Vagina (tissue), 2 donors: ENCODE results near the gene TSTD1. TPM values are rescaled to one million over a fixed set of nuclear protein-coding genes. Genes with fewer than 3 reads are reported as not detected.

ENCODE experiments used
- DNase-seq, 2 donors: peaks; one replicate each; pipeline ENCODE4 v3.0.0-alpha.2; 2017; ENCODE audit errors: extremely low spot score in 2 of 2
- H3K27ac ChIP-seq: fragments of 200-600 bp; sonication (generic); one replicate; pipeline ENCODE4 v1.5.1; 2019
- H3K27me3 ChIP-seq: fragments of 200-600 bp; sonication (generic); one replicate; pipeline ENCODE4 v1.5.1; 2019
- H3K36me3 ChIP-seq, 2 donors: fragments of 200-600 bp; sonication (generic); one replicate each; pipeline ENCODE4 v1.5.1; 2017 to 2019
- H3K4me1 ChIP-seq: fragments of 200-600 bp; sonication (generic); one replicate; pipeline ENCODE4 v1.5.1; 2019
- H3K4me3 ChIP-seq, 2 donors: fragments of 200-600 bp; sonication (generic); 1 replicate in 1 of 2; 2 replicates in 1 of 2; pipeline ENCODE4 v1.5.1; 2016 to 2019
- H3K9me3 ChIP-seq: fragments of 200-600 bp; sonication (generic); one replicate; pipeline ENCODE4 v1.5.1; 2019
- CTCF ChIP-seq, 3 experiments: fragments of 450-650 bp in 2 of 3; fragments of 200-600 bp in 1 of 3; sonication (generic) in 1 of 3; IDR thresholded peaks; one replicate each; pipeline ENCODE4 v1.5.1; 2017 to 2019; ENCODE audit warnings: antibody characterized with exemption in 3 of 3, mild to moderate bottlenecking in 2 of 3, moderate library complexity in 2 of 3
- POLR2A ChIP-seq, 2 donors: fragments of 450-650 bp; IDR thresholded peaks; one replicate each; pipeline ENCODE4 v1.6.1; 2017; ENCODE audit warnings: antibody characterized with exemption in 2 of 2, mild to moderate bottlenecking in 2 of 2, moderate library complexity in 2 of 2
- POLR2AphosphoS5 ChIP-seq, 2 donors: sonication (generic); formaldehyde crosslinking; IDR thresholded peaks; one replicate each; pipeline ENCODE4 v1.9.0; 2017; ENCODE audit warnings: antibody characterized with exemption in 2 of 2, mild to moderate bottlenecking in 2 of 2, low read depth in 1 of 2; ENCODE audit not compliant: insufficient read depth in 1 of 2
- intact Hi-C: fragments of 100-400 bp; cut with DNase I; formaldehyde crosslinking; loops from one replicate; pipeline ENCODE4 v1.15.1; 2023
- total RNA-seq: library from RNA; depleted of rRNA; stranded (reverse); fragments of >200 nt; gene quantifications from one replicate; pipeline ENCODE4 v1.2.3, GENCODE V29; 2016

Gene TSTD1
- total RNA-seq, 1 donor from 2014 or later, result 44.7 TPM

GRCh38 chr1:161045736-161046604 is 7.2 kb upstream of the TSTD1 start, which contains the start of gene USF1:
USF1 (minus strand) TSS chr1:161045977; CDS start chr1:161043275, 2,702 bp downstream.
- Histone ChIP-seq H3K27ac (peak within 1 kb of the TSS; percentile 95), H3K4me1 (peaks cover 23% of the 10 kb centered on the region), H3K27me3 (no peaks in the 10 kb centered on the region), H3K9me3 (no peaks in the 10 kb centered on the region), H3K4me3 (peak within 1 kb of the TSS; percentile 66 to 79), H3K36me3 (peaks cover 0 to 23% of the 10 kb centered on the region in 2 donors)
- peak in 1 of 2 donors; percentile 96 for DNase-seq
- TF ChIP-seq POLR2AphosphoS5 (IDR thresholded peaks at IDR 0.05; ENCODE audit: insufficient read depth in 1 of 2, low read depth in 1 of 2), result peak; percentile 90 to 98
- no peak for TF ChIP-seq CTCF (IDR thresholded peaks at IDR 0.05)
- TF ChIP-seq POLR2A (IDR thresholded peaks at IDR 0.05), result peak in 1 of 2 donors; percentile 75
- intact Hi-C loops, result loop anchor here (5.0 kb wide), 1 partner anchor 51 kb away; the partner anchor contains the start of gene KLHDC9

GRCh38 chr1:161044908-161045735 is 6.4 kb upstream of the TSTD1 start:
- no peaks in the 10 kb centered on the region for H3K9me3 ChIP-seq
- peaks cover 0 to 31% of the 10 kb centered on the region in 2 donors for H3K36me3 ChIP-seq
- H3K27me3 ChIP-seq, result no peaks in the 10 kb centered on the region
- intact Hi-C loops, result loop anchor here (5.0 kb wide), 1 partner anchor 52 kb away; the partner anchor contains the start of gene KLHDC9
- no peak for DNase-seq
- H3K4me3 ChIP-seq, result peak overlapping the region; percentile 66 to 79
- H3K27ac ChIP-seq, result peak overlapping the region; percentile 95
- TF ChIP-seq POLR2A (IDR thresholded peaks at IDR 0.05) (no peak), CTCF (IDR thresholded peaks at IDR 0.05) (no peak), POLR2AphosphoS5 (IDR thresholded peaks at IDR 0.05; ENCODE audit: insufficient read depth in 1 of 2, low read depth in 1 of 2) (peak in 1 of 2 donors; percentile 36)
- peaks cover 23% of the 10 kb centered on the region for H3K4me1 ChIP-seq

DNA sequence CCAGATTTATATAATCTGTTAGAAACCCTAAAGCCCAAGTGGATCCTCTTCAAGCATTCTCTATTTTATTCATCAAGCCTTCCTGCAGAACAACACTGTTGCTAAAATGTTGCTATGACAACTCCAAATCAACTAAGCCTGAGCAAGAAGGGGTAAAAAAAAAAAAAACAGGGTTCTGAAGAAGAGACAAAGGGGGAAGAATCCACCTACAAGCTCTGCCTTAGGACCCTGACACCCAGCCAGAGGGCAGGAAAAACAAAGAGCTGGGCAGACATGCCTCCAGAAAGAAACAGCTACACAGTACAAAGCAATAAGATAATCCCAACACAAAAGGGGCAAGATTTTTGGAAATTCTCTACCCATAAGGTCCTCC is 5.8 kb upstream of the TSTD1 start:
- intact Hi-C loops, result no loop called here
- H3K36me3 ChIP-seq, result peaks cover 0 to 37% of the 10 kb centered on the region in 2 donors

DNA sequence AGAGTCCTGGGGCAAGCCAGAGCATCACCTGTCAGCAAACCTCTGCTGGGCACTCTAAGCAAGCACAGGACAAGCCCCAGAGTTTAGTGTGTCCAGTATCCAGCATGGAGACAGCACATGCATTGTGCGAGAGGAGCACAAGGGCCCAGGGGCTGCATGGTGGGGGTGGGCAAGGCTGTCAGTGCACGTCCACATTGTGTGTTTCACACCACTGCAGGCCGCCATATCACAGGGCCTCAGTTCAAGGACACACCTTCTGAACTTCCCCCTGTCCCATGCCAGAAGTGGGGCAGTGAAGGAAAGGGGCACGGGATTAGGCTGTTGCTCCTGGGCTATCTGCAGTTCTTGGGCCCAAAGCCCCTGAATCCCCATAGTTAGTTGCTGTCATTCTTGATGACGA is 782 bp upstream of the TSTD1 start:
- Histone ChIP-seq H3K36me3 (peaks cover 0 to 41% of the 10 kb centered on the region in 2 donors), H3K4me3 (no peak overlapping the region), H3K27me3 (no peaks in the 10 kb centered on the region), H3K4me1 (peaks cover 38% of the 10 kb centered on the region), H3K9me3 (no peaks in the 10 kb centered on the region), H3K27ac (no peak overlapping the region)
- DNase-seq, result no peak
- no peak for TF ChIP-seq CTCF (IDR thresholded peaks at IDR 0.05)
- TF ChIP-seq POLR2A (IDR thresholded peaks at IDR 0.05), result no peak
- no peak for TF ChIP-seq POLR2AphosphoS5 (IDR thresholded peaks at IDR 0.05; ENCODE audit: insufficient read depth in 1 of 2, low read depth in 1 of 2)
- intact Hi-C loops, result no loop called here

More for the DNA sequence above, 5.8 kb upstream of the TSTD1 start:
- DNase-seq, result no peak
- peaks cover 23% of the 10 kb centered on the region for H3K4me1 ChIP-seq
- no peak for TF ChIP-seq POLR2A (IDR thresholded peaks at IDR 0.05)
- no peak for TF ChIP-seq CTCF (IDR thresholded peaks at IDR 0.05)
- TF ChIP-seq POLR2AphosphoS5 (IDR thresholded peaks at IDR 0.05; ENCODE audit: insufficient read depth in 1 of 2, low read depth in 1 of 2), result no peak
- peak overlapping the region; percentile 66 to 79 for H3K4me3 ChIP-seq
- no peaks in the 10 kb centered on the region for H3K9me3 ChIP-seq
- H3K27me3 ChIP-seq, result no peaks in the 10 kb centered on the region
- H3K27ac ChIP-seq, result peak overlapping the region; percentile 95
